Tibial nerve (tissue), 4 donors: ENCODE measurements around the gene OR4K1. TPM values are rescaled to one million over a fixed set of nuclear protein-coding genes. Genes with fewer than 3 reads are reported as not detected.

Experiments used
- DNase-seq, 2 donors: peaks; one replicate each; pipeline ENCODE4 v3.0.0-alpha.2; 2019; ENCODE audit warnings: low spot score in 2 of 2
- H3K27ac ChIP-seq, 4 donors: fragments of 200-600 bp; sonication (generic) in 3 of 4; one replicate each; pipeline ENCODE4 v1.5.1; 2017 to 2019; ENCODE audit warnings: mild to moderate bottlenecking in 1 of 4
- H3K27me3 ChIP-seq, 2 donors: fragments of 200-600 bp; sonication (generic) in 1 of 2; one replicate each; pipeline versions ENCODE4 v1.5.1 to v1.6.0; 2017 to 2019
- H3K36me3 ChIP-seq, 3 donors: fragments of 200-600 bp; sonication (generic); one replicate each; pipeline ENCODE4 v1.5.1; 2018 to 2019
- H3K4me1 ChIP-seq, 4 donors: fragments of 200-600 bp; sonication (generic) in 3 of 4; one replicate each; pipeline ENCODE4 v1.5.1; 2017 to 2019
- H3K4me3 ChIP-seq, 4 donors: fragments of 200-600 bp; sonication (generic) in 3 of 4; one replicate each; pipeline ENCODE4 v1.5.1; 2017 to 2019; ENCODE audit warnings: mild to moderate bottlenecking in 1 of 4, moderate library complexity in 1 of 4
- H3K9me3 ChIP-seq, 4 donors: fragments of 200-600 bp; sonication (generic) in 3 of 4; one replicate each; pipeline ENCODE4 v1.5.1; 2017 to 2019
- EP300 ChIP-seq, 2 donors: sonication (generic); formaldehyde crosslinking; IDR thresholded peaks; one replicate each; pipeline ENCODE4 v1.6.1; 2017; ENCODE audit warnings: antibody characterized with exemption in 2 of 2, mild to moderate bottlenecking in 1 of 2
- POLR2A ChIP-seq, 2 donors: fragments of 450-650 bp; IDR thresholded peaks; one replicate each; pipeline ENCODE4 v1.6.1; 2017; ENCODE audit warnings: antibody characterized with exemption in 2 of 2, mild to moderate bottlenecking in 2 of 2, moderate library complexity in 2 of 2
- WGBS, 2 donors: methylation state at CpG; one replicate each; pipeline ENCODE4 v1.1.5; 2018; 5-methylcytosine and 5-hydroxymethylcytosine counted together
- total RNA-seq, 4 donors: library from RNA; depleted of rRNA; stranded (reverse); fragments of >200 nt; gene quantifications; one replicate each; pipeline ENCODE4 v1.1.0, GENCODE V29; 2016
- TF ChIP-seq, protein P1 (sequence below), 5 experiments: fragments of 200-600 bp in 3 of 5; fragments of 450-650 bp in 2 of 5; sonication (generic) in 3 of 5; IDR thresholded peaks; one replicate each; pipeline ENCODE4 v1.5.1; 2016 to 2019; ENCODE audit warnings: antibody characterized with exemption in 5 of 5, mild to moderate bottlenecking in 3 of 5, moderate library complexity in 2 of 5

The OR4K1 gene
- total RNA-seq, 4 donors from 2014 or later, result not detected

DNA sequence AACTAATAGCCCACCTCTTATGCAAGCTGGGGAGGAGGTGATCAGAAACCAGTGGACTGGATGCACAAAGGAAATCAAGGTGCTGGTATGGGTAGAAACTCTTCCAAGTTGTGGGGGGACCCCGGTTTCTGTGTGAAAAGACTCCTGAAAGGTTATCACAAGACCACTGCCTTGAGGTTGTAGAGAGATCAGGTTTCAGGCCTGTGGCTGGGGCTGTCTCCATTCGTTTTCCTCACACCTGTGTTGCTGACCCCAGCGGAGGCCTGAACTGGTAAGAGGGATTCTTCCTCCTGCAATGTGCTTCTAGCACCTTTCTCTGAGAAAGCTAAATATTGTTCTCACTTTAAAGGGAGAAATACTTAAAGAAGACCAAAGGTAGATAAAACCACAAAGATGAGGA, 19.6 kb upstream of the OR4K1 start:
- Histone ChIP-seq H3K4me3 (no peak overlapping the region), H3K27ac (no peak overlapping the region), H3K4me1 (no peaks in the 10 kb centered on the region), H3K27me3 (no peaks in the 10 kb centered on the region), H3K9me3 (no peaks in the 10 kb centered on the region), H3K36me3 (peaks cover 0 to 2% (median 0%) of the 10 kb centered on the region in 3 donors)
- DNase-seq, result no peak
- WGBS, 2 donors, result 36 to 44% methylated on average over 3 of the region's 3 CpGs
- TF ChIP-seq EP300 (IDR thresholded peaks at IDR 0.05) (no peak), POLR2A (IDR thresholded peaks at IDR 0.05) (no peak)
- TF ChIP-seq, protein P1, sequence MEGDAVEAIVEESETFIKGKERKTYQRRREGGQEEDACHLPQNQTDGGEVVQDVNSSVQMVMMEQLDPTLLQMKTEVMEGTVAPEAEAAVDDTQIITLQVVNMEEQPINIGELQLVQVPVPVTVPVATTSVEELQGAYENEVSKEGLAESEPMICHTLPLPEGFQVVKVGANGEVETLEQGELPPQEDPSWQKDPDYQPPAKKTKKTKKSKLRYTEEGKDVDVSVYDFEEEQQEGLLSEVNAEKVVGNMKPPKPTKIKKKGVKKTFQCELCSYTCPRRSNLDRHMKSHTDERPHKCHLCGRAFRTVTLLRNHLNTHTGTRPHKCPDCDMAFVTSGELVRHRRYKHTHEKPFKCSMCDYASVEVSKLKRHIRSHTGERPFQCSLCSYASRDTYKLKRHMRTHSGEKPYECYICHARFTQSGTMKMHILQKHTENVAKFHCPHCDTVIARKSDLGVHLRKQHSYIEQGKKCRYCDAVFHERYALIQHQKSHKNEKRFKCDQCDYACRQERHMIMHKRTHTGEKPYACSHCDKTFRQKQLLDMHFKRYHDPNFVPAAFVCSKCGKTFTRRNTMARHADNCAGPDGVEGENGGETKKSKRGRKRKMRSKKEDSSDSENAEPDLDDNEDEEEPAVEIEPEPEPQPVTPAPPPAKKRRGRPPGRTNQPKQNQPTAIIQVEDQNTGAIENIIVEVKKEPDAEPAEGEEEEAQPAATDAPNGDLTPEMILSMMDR (IDR thresholded peaks at IDR 0.05), result no peak

DNA sequence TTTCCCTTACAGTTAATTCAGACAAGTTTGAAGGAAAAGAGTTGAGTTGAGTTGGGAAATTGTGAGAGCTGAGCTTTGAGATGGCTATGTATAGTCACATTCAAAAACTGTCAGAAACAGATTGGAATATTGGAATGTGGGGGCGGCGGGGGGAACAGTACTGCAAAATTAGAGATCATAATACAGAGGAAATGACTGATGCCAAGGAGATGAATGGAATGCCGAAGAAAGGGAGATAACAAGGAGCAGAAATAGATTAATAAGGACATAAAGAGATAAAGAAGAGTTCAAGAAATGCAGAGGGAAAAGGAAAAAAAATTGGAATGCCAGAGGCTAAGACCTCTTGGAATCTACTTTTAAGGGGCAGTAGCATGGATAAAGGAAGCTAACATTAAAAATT, 13.5 kb upstream of the OR4K1 start:
- no peaks in the 10 kb centered on the region for H3K4me1 ChIP-seq
- H3K4me3 ChIP-seq, result no peak overlapping the region
- TF ChIP-seq, protein P1 (IDR thresholded peaks at IDR 0.05), result no peak
- TF ChIP-seq EP300 (IDR thresholded peaks at IDR 0.05), result no peak
- no peak for TF ChIP-seq POLR2A (IDR thresholded peaks at IDR 0.05)
- DNase-seq, result no peak
- H3K27me3 ChIP-seq, result no peaks in the 10 kb centered on the region
- no peak overlapping the region for H3K27ac ChIP-seq
- WGBS, 2 donors, result 63 to 68% methylated on average over 3 of the region's 3 CpGs
- H3K36me3 ChIP-seq, result no peaks in the 10 kb centered on the region
- no peaks in the 10 kb centered on the region for H3K9me3 ChIP-seq

DNA sequence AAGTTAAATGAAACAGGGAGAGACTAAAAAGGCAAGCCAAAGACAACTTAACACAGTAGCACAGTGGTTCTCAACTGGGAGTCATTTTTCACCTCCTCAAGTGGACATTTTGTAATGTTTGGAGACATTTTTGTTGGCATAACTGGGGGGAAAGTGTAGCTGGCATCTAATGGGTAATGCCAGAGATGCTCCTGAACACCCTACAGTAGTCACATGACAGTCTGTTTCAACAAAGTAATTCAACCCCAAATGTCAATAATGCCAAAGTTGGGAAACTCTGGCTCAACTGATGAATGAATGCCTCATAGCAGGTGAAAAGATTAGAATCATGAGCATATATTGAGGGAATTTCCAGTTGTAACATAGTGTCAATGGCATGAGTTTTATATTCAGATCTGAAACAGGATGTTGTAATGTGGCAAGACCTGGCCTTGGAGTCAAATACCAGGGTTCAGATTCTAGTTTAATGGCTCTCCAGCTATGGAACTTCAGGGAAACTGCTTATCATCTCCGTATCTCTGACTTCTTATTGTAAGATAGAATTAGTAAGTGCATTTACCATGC, 12.7 kb upstream of the OR4K1 start:
- H3K27me3 ChIP-seq, result no peaks in the 10 kb centered on the region
- TF ChIP-seq, protein P1 (IDR thresholded peaks at IDR 0.05), result no peak
- TF ChIP-seq EP300 (IDR thresholded peaks at IDR 0.05), result no peak
- TF ChIP-seq POLR2A (IDR thresholded peaks at IDR 0.05), result no peak
- no peaks in the 10 kb centered on the region for H3K36me3 ChIP-seq
- no peak overlapping the region for H3K4me3 ChIP-seq
- no peak for DNase-seq
- H3K9me3 ChIP-seq, result no peaks in the 10 kb centered on the region
- no peaks in the 10 kb centered on the region for H3K4me1 ChIP-seq
- WGBS, 2 donors, result 59 to 67% methylated on average over 1 of the region's 1 CpG
- H3K27ac ChIP-seq, result no peak overlapping the region

DNA sequence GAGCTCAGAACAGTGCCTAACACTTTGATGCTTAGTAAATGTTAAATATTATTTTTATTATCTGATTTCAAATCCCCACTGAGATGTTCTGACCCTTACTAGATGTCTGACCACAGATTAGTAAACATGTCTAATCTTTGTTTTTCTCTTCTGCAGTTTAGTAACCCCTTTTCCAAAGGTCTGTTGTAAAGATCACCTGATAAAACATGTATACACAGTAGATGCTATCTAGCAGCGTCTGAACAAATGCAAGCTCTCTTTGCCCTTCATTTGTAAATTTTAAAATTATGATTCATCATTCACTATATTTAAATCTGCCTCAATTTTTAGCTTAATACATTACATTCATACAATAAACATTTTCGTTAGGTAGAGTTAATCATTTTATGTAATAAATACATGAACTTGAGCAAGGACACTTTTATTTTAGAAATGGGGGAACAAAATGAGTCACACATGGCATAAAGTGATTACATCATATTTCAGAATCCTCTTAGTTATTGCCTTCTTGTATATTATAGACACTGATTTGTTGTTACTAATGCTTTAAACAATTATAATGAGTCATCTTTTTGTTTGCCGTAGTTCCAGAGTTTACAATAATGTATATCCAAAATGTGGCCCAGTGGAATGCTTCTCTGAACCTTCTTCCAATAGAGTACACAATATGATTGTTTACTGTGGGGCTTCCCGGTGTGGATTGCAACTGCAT, 12.0 kb upstream of the OR4K1 start:
- Histone ChIP-seq H3K36me3 (no peaks in the 10 kb centered on the region), H3K27ac (no peak overlapping the region), H3K4me3 (no peak overlapping the region), H3K9me3 (no peaks in the 10 kb centered on the region), H3K4me1 (no peaks in the 10 kb centered on the region), H3K27me3 (no peaks in the 10 kb centered on the region)
- 45 to 57% methylated on average over 4 of the region's 4 CpGs for WGBS, 2 donors
- no peak for TF ChIP-seq POLR2A (IDR thresholded peaks at IDR 0.05)
- TF ChIP-seq EP300 (IDR thresholded peaks at IDR 0.05), result no peak
- TF ChIP-seq, protein P1 (IDR thresholded peaks at IDR 0.05), result no peak
- no peak for DNase-seq

DNA sequence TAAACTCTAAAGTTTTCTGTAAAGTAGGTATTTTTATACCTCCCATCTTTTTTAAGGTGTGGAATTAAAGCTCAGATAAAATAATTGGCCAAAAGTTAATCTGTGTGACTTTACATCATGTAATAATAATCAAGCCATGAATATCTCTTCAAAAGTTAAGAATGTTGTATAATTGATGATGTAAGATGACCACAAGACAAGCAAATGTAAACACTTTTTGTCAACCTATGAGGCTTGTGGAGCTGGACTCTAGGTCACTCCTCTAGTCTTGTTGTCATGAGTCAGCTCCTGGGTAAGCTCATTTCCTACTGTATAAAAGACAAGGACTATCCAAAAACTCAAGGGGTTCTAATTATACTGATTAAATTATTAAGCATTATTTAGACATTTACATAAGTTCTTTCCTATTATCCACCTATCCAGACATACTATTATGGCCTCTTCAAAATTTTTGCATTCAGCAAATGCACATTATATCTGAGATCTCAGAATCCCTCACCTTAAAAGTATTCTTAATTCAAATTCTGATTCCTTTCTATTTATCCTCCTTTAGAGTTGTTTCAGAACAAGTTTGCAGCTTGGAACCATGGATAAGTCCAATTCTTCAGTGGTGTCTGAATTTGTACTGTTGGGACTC, 10.6 kb upstream of the OR4K1 start, which contains the start of gene OR4K5:
TSS of gene OR4K5 (plus strand) at position 587 of the 637 bp plus-strand sequence. CDS start at position 587, 0 bp downstream.
- Histone ChIP-seq H3K27me3 (no peaks in the 10 kb centered on the region), H3K9me3 (no peaks in the 10 kb centered on the region), H3K4me3 (no peak within 1 kb of the TSS), H3K36me3 (no peaks in the 10 kb centered on the region), H3K27ac (no peak within 1 kb of the TSS), H3K4me1 (no peaks in the 10 kb centered on the region)
- TF ChIP-seq EP300 (IDR thresholded peaks at IDR 0.05) (no peak), POLR2A (IDR thresholded peaks at IDR 0.05) (no peak)
- DNase-seq, result no peak
